Astrocyte (in vitro differentiated cells and primary cell): Measurements from ENCODE around the gene ARHGEF35.

Source experiments
- EZH2 ChIP-seq: IDR thresholded peaks from 2 replicates; pipeline ENCODE4 v1.6.1; 2012; ENCODE audit warnings: mild to moderate bottlenecking, low read length, inconsistent platforms; ENCODE audit not compliant: insufficient read depth
- TF ChIP-seq, protein P1 (sequence below): IDR thresholded peaks from 2 replicates; pipeline ENCODE4 v1.5.1; 2011; ENCODE audit warnings: low read depth, mild to moderate bottlenecking, inconsistent platforms, low read length, moderate library complexity; ENCODE audit not compliant: insufficient read depth

DNA sequence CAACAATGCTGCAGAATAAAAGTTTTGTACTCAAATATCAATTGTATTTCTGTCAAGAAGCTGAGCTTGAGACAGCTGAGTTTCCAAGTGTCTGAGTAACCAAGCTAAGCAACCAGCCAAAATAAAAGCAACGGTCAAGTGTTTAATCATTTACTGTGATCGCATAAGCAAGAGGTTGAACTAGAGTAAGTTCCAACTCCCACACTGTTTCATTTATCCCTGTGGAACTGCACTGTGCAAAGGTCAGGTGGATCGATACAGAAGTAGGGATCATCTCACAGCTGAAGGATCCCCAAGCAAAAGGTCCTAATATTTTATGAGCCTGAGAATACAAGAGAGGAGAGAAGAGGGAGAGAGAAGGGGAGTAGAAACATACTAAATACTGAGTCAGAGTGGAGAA, 51.2 kb downstream of the ARHGEF35 start:
- TF ChIP-seq, protein P1, sequence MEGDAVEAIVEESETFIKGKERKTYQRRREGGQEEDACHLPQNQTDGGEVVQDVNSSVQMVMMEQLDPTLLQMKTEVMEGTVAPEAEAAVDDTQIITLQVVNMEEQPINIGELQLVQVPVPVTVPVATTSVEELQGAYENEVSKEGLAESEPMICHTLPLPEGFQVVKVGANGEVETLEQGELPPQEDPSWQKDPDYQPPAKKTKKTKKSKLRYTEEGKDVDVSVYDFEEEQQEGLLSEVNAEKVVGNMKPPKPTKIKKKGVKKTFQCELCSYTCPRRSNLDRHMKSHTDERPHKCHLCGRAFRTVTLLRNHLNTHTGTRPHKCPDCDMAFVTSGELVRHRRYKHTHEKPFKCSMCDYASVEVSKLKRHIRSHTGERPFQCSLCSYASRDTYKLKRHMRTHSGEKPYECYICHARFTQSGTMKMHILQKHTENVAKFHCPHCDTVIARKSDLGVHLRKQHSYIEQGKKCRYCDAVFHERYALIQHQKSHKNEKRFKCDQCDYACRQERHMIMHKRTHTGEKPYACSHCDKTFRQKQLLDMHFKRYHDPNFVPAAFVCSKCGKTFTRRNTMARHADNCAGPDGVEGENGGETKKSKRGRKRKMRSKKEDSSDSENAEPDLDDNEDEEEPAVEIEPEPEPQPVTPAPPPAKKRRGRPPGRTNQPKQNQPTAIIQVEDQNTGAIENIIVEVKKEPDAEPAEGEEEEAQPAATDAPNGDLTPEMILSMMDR = no peak
- TF ChIP-seq EZH2 = no peak
